Brain microvascular endothelial cell (primary cell): Measurements from ENCODE around the gene RELL1.

ENCODE experiments used
- DNase-seq: peaks from one replicate; pipeline ENCODE4 v3.0.0-alpha.2; 2020
- H3K27ac ChIP-seq: fragments of 250-450 bp; sonication (Bioruptor Pico); 2 replicates; pipeline ENCODE4 v1.5.1; 2020; ENCODE audit warnings: mild to moderate bottlenecking, moderate library complexity
- H3K27me3 ChIP-seq: fragments of 250-450 bp; sonication (Bioruptor Pico); replicated peaks from 2 replicates; pipeline ENCODE4 v1.5.1; 2020; ENCODE audit warnings: mild to moderate bottlenecking
- H3K36me3 ChIP-seq: fragments of 250-450 bp; sonication (Bioruptor Pico); replicated peaks from 2 replicates; pipeline ENCODE4 v1.5.1; 2020; ENCODE audit warnings: mild to moderate bottlenecking
- H3K4me3 ChIP-seq: 2 replicates; pipeline ENCODE4 v1.5.1; 2011; ENCODE audit warnings: low read depth, mild to moderate bottlenecking, control low read depth, low read length, moderate library complexity
- in situ Hi-C: cut with HindIII; loops from 2 replicates; pipeline ENCODE4 v1.10.0; 2017; ENCODE audit warnings: low sequenced_read_pairs, low pct_ligation_motif_present
- TF ChIP-seq, protein P1 (sequence below): IDR thresholded peaks from 2 replicates; pipeline ENCODE4 v1.5.1; 2011; ENCODE audit warnings: low read depth, mild to moderate bottlenecking, moderate library complexity, low read length, control low read depth, inconsistent platforms; ENCODE audit errors: missing control alignments

The RELL1 gene

DNA sequence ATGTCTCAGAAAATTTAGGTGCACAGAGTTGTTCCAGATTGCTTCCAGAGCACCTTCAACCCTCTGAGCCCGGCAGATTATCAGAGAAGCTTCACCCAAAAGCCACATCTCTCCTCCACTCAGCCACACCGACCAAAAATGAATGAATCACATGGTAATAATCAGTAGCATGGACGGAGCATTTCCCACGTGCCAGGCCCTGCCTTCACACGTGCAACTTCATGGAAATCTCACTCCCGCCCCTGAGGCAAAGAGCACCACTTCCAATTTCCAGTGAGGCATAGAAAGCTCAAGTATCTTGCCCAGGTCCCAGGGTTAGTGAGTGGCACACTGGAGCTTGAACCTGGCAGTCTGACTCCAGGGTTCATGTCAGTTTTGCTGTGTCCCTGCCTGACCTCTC is 56.5 kb downstream of the RELL1 start:
- H3K4me3 ChIP-seq: no peak overlapping the region
- no peak overlapping the region for H3K27ac ChIP-seq
- DNase-seq: no peak
- H3K27me3 ChIP-seq: no peaks in the 10 kb centered on the region
- H3K36me3 ChIP-seq: peaks cover 6% of the 10 kb centered on the region
- in situ Hi-C loops: no loop called here
- TF ChIP-seq, protein P1, sequence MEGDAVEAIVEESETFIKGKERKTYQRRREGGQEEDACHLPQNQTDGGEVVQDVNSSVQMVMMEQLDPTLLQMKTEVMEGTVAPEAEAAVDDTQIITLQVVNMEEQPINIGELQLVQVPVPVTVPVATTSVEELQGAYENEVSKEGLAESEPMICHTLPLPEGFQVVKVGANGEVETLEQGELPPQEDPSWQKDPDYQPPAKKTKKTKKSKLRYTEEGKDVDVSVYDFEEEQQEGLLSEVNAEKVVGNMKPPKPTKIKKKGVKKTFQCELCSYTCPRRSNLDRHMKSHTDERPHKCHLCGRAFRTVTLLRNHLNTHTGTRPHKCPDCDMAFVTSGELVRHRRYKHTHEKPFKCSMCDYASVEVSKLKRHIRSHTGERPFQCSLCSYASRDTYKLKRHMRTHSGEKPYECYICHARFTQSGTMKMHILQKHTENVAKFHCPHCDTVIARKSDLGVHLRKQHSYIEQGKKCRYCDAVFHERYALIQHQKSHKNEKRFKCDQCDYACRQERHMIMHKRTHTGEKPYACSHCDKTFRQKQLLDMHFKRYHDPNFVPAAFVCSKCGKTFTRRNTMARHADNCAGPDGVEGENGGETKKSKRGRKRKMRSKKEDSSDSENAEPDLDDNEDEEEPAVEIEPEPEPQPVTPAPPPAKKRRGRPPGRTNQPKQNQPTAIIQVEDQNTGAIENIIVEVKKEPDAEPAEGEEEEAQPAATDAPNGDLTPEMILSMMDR: no peak

DNA sequence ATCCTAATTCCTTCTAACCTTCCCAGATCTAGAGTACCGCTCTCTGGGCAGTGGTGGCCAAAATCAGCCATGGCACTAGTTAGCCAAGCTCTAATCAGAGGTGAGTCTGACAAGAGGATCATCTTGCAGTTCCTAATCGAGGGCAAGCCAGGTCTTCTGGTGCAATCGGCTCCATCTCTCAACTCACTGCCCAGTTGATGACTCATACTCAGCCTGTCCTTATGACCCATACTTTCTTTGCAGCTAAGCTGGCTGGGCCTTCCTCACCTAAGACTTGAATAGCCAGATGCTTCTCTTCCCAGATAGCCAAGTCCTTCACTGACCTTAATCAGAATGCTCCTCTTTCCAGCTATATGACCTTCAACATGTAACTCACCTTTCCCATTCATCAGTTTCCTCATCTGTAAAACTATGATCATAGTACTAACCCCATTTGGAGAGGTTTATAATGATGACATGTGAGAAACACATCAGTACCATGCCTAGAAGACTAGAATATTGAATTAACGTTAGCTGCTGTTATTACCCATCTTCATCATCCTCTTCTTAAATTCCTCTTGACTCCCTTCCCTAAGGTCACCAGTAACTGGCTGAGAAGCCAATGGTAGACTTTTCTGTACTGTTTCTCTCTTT is 57.1 kb downstream of the RELL1 start:
- in situ Hi-C loops: no loop called here
- no peak overlapping the region for H3K4me3 ChIP-seq
- peak; percentile 69 for DNase-seq
- H3K36me3 ChIP-seq: peaks cover 6% of the 10 kb centered on the region
- no peak overlapping the region for H3K27ac ChIP-seq
- H3K27me3 ChIP-seq: no peaks in the 10 kb centered on the region
- TF ChIP-seq, protein P1: no peak

DNA sequence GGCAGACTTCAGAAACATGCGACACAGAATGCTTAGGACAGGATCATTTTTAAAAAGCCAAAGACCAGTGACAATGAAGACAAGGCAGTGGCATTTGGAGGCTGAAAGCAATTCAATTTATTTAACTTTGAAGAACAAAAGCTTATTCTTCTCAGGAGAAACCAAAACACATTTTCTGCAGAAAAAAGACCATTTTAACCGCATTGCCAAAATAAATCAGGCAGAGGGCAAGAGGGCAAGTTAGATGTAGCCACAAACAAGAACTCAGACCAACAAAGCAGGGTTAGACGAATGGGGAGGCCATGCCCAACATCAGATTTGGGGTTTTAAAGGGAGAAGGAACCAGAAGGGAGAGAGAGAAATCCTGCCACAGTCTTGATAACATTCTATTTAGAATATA is 58.9 kb downstream of the RELL1 start:
- no peak for DNase-seq
- Histone ChIP-seq H3K27ac (no peak overlapping the region), H3K36me3 (no peaks in the 10 kb centered on the region), H3K27me3 (no peaks in the 10 kb centered on the region), H3K4me3 (no peak overlapping the region)
- TF ChIP-seq, protein P1: no peak
- in situ Hi-C loops: no loop called here

DNA sequence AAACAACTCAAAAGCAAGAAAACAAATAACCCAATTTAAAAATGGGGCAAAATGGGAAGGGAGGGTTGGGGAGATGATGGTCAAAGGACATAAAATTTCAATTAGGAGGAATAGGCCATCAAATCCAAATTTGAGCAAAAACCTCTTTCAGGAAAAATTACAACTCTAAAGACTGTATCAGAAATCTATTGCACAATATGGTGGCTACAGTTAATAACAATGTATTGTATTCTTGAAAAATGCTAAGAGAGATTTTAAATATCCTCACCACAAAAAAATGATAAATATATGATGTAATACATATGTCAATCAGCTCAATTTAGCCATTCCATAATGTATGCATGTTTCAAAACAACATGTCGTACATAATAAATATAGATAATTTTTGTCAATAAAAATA is 60.7 kb downstream of the RELL1 start:
- Histone ChIP-seq H3K27me3 (no peaks in the 10 kb centered on the region), H3K36me3 (no peaks in the 10 kb centered on the region), H3K4me3 (no peak overlapping the region), H3K27ac (no peak overlapping the region)
- TF ChIP-seq, protein P1: no peak
- in situ Hi-C loops: no loop called here
- DNase-seq: no peak

DNA sequence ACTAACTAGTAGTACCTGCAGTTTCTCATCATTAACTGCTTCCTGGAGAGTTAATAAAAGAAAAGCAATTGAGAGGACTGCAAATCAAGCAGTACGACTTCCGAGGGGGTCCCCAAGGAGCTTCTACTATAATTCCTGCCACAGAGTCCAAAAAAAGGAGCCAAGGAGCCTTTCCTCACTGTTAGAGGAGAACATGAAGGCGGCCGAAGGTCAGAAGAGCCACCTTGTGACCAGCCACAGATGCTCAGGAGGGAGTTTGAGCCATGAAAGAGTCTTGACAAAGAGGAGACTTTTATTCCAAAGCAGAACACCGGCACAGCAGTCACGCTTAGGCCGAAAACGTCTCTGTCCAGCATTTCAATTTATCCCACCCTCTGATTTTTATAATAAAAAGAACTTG is 62.2 kb downstream of the RELL1 start:
- in situ Hi-C loops: no loop called here
- no peaks in the 10 kb centered on the region for H3K36me3 ChIP-seq
- TF ChIP-seq, protein P1: no peak

DNA sequence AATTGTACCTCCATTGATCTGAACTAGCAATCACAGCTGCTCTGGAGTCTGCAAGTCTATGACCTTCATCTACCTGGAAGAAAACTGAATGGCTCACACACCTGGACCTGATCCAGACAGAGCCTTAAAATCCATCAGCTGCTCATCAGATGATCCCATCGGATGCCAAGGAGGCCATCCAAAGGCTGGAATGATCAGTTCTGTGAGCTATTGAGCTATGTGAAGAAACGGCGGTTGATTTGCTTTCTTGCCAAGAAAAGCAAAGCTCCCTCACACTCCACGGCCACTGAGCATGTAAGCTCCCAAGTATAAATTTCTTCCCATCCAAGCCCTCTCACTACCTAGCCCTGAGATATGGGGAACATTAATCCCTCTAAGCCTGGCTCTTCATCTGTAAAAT is 63.1 kb downstream of the RELL1 start:
- peak; percentile 40 for DNase-seq
- TF ChIP-seq, protein P1: no peak
- Histone ChIP-seq H3K27ac (no peak overlapping the region), H3K4me3 (no peak overlapping the region), H3K27me3 (no peaks in the 10 kb centered on the region), H3K36me3 (no peaks in the 10 kb centered on the region)
- in situ Hi-C loops: no loop called here

More for the DNA sequence above, 62.2 kb downstream of the RELL1 start:
- no peaks in the 10 kb centered on the region for H3K27me3 ChIP-seq
- H3K27ac ChIP-seq: no peak overlapping the region
- DNase-seq: no peak
- H3K4me3 ChIP-seq: no peak overlapping the region
